Liver (tissue), 3 donors: Measurements from ENCODE around the gene PIGA.

Experiments used
- CTCF ChIP-seq: fragments of 150-350 bp; IDR thresholded peaks from 2 replicates; pipeline ENCODE4 v1.5.1; 2017; ENCODE audit warnings: improper control_type of control experiment, low read depth, low read length; ENCODE audit not compliant: missing input control
- JUND ChIP-seq, 2 donors: IDR thresholded peaks; 2 replicates each; pipeline ENCODE4 v1.6.1; 2016; ENCODE audit warnings: antibody characterized with exemption in 2 of 2
- SP1 ChIP-seq: IDR thresholded peaks from 2 replicates; pipeline ENCODE4 v1.6.1; 2018; ENCODE audit warnings: antibody characterized with exemption, mild to moderate bottlenecking
- donor health status: healthy.
- donor health status: healthy.

GRCh38 chrX:15310117-15310516, 25.2 kb downstream of the PIGA start:
- no peak for TF ChIP-seq JUND (IDR thresholded peaks at IDR 0.05)
- no peak for TF ChIP-seq CTCF
- TF ChIP-seq SP1: peak; percentile 4
